HepG2 (cell line): ENCODE measurements around the gene ALOXE3. TPM values are rescaled to one million over a fixed set of nuclear protein-coding genes. Genes with fewer than 3 reads are reported as not detected.

Source experiments
- ARNTL ChIP-seq: sonication (generic); formaldehyde crosslinking; IDR thresholded peaks from 2 replicates; pipeline ENCODE4 v1.4.0; 2020; ENCODE audit warnings: mild to moderate bottlenecking, missing genetic modification reagents
- GABPB1 ChIP-seq: IDR thresholded peaks from 2 replicates; pipeline ENCODE4 v1.6.1; 2016; ENCODE audit warnings: mild to moderate bottlenecking, missing genetic modification reagents, moderate library complexity, missing compliant biosample characterization
- GZF1 ChIP-seq: sonication (generic); formaldehyde crosslinking; IDR thresholded peaks from 2 replicates; pipeline ENCODE4 v1.5.1; 2020; ENCODE audit warnings: mild to moderate bottlenecking, missing genetic modification reagents
- MLX ChIP-seq: IDR thresholded peaks from 2 replicates; pipeline ENCODE4 v1.6.1; 2016
- NR0B2 ChIP-seq: sonication (generic); formaldehyde crosslinking; IDR thresholded peaks from 2 replicates; pipeline ENCODE4 v1.4.0; 2020; ENCODE audit warnings: mild to moderate bottlenecking, missing genetic modification reagents
- ZFP91 ChIP-seq: sonication (generic); formaldehyde crosslinking; IDR thresholded peaks from 2 replicates; pipeline ENCODE4 v1.9.0; 2022; ENCODE audit warnings: missing genetic modification reagents, mild to moderate bottlenecking, borderline replicate concordance
- ZNF30 ChIP-seq: sonication (generic); formaldehyde crosslinking; IDR thresholded peaks from 2 replicates; pipeline ENCODE4 v1.5.0; 2020; ENCODE audit warnings: mild to moderate bottlenecking, missing genetic modification reagents
- ZNF354B ChIP-seq: sonication (generic); formaldehyde crosslinking; IDR thresholded peaks from 2 replicates; pipeline ENCODE4 v1.8.0; 2022; ENCODE audit warnings: mild to moderate bottlenecking, missing genetic modification reagents
- ZSCAN25 ChIP-seq: sonication (generic); formaldehyde crosslinking; IDR thresholded peaks from 2 replicates; pipeline ENCODE4 v1.8.0; 2022; ENCODE audit warnings: mild to moderate bottlenecking, missing genetic modification reagents
- polyA plus RNA-seq, 8 experiments: library from polyadenylated mRNA; depleted of rRNA in 3 of 8; stranded (reverse) in 7 of 8; unstranded in 1 of 8; fragments of >200 nt; fragmentation: Illumina TruSeq in 4 of 8; extraction: Trizol in 4 of 8; gene quantifications; 2 replicates each; pipeline versions ENCODE4 v1.2.1 to v1.2.3, GENCODE V29; 2011 to 2016; ENCODE audit warnings: low read depth in 4 of 8, missing spikeins in 1 of 8, mixed read lengths in 1 of 8; ENCODE audit not compliant: insufficient read depth in 1 of 8
- total RNA-seq, 5 experiments: library from RNA; depleted of rRNA; stranded (reverse); fragments of >200 nt; fragmentation: Illumina TruSeq; extraction: Trizol; gene quantifications; 2 replicates each; pipeline ENCODE4 v1.2.3, GENCODE V29; 2016; ENCODE audit warnings: low read depth in 1 of 5
- TF ChIP-seq, protein P1 (sequence below): sonication (generic); formaldehyde crosslinking; IDR thresholded peaks from 2 replicates; pipeline ENCODE4 v1.9.0; 2021; ENCODE audit warnings: mild to moderate bottlenecking, missing genetic modification reagents
- TF ChIP-seq, protein P2 (sequence below): sonication (generic); formaldehyde crosslinking; IDR thresholded peaks from 2 replicates; pipeline ENCODE4 v1.4.0; 2020; ENCODE audit warnings: missing genetic modification reagents, borderline replicate concordance
- TF ChIP-seq, protein P3 (sequence below): sonication (generic); formaldehyde crosslinking; IDR thresholded peaks from 2 replicates; pipeline ENCODE4 v1.4.0; 2020; ENCODE audit warnings: missing genetic modification reagents, borderline replicate concordance

ALOXE3 gene
- total and polyA plus RNA-seq, 2 of the 13 experiments (the other 11 are each of a cell fraction or from before 2014, with no cell fraction given): 0.07 TPM; not detected in 1

GRCh38 chr17:8152112-8152775, 33.9 kb upstream of the ALOXE3 start, which contains the start of gene PER1 (continued):
- TF ChIP-seq, protein P1, sequence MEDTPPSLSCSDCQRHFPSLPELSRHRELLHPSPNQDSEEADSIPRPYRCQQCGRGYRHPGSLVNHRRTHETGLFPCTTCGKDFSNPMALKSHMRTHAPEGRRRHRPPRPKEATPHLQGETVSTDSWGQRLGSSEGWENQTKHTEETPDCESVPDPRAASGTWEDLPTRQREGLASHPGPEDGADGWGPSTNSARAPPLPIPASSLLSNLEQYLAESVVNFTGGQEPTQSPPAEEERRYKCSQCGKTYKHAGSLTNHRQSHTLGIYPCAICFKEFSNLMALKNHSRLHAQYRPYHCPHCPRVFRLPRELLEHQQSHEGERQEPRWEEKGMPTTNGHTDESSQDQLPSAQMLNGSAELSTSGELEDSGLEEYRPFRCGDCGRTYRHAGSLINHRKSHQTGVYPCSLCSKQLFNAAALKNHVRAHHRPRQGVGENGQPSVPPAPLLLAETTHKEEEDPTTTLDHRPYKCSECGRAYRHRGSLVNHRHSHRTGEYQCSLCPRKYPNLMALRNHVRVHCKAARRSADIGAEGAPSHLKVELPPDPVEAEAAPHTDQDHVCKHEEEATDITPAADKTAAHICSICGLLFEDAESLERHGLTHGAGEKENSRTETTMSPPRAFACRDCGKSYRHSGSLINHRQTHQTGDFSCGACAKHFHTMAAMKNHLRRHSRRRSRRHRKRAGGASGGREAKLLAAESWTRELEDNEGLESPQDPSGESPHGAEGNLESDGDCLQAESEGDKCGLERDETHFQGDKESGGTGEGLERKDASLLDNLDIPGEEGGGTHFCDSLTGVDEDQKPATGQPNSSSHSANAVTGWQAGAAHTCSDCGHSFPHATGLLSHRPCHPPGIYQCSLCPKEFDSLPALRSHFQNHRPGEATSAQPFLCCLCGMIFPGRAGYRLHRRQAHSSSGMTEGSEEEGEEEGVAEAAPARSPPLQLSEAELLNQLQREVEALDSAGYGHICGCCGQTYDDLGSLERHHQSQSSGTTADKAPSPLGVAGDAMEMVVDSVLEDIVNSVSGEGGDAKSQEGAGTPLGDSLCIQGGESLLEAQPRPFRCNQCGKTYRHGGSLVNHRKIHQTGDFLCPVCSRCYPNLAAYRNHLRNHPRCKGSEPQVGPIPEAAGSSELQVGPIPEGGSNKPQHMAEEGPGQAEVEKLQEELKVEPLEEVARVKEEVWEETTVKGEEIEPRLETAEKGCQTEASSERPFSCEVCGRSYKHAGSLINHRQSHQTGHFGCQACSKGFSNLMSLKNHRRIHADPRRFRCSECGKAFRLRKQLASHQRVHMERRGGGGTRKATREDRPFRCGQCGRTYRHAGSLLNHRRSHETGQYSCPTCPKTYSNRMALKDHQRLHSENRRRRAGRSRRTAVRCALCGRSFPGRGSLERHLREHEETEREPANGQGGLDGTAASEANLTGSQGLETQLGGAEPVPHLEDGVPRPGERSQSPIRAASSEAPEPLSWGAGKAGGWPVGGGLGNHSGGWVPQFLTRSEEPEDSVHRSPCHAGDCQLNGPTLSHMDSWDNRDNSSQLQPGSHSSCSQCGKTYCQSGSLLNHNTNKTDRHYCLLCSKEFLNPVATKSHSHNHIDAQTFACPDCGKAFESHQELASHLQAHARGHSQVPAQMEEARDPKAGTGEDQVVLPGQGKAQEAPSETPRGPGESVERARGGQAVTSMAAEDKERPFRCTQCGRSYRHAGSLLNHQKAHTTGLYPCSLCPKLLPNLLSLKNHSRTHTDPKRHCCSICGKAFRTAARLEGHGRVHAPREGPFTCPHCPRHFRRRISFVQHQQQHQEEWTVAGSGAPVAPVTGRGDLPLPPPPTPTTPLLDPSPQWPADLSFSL: no peak
- TF ChIP-seq NR0B2 (no peak), MLX (CRISPR knock-in tag) (no peak), ZNF354B (CRISPR knock-in tag) (no peak), ARNTL (CRISPR knock-in tag) (peak; percentile 99), GZF1 (no peak), ZSCAN25 (CRISPR knock-in tag) (no peak), GABPB1 (CRISPR knock-in tag) (peak; percentile 72; the same call in 1 of the 2 replicates), ZFP91 (CRISPR knock-in tag) (peak; percentile 40; the same call in 1 of the 2 replicates), ZNF30 (CRISPR knock-in tag) (no peak)
- TF ChIP-seq, protein P2, sequence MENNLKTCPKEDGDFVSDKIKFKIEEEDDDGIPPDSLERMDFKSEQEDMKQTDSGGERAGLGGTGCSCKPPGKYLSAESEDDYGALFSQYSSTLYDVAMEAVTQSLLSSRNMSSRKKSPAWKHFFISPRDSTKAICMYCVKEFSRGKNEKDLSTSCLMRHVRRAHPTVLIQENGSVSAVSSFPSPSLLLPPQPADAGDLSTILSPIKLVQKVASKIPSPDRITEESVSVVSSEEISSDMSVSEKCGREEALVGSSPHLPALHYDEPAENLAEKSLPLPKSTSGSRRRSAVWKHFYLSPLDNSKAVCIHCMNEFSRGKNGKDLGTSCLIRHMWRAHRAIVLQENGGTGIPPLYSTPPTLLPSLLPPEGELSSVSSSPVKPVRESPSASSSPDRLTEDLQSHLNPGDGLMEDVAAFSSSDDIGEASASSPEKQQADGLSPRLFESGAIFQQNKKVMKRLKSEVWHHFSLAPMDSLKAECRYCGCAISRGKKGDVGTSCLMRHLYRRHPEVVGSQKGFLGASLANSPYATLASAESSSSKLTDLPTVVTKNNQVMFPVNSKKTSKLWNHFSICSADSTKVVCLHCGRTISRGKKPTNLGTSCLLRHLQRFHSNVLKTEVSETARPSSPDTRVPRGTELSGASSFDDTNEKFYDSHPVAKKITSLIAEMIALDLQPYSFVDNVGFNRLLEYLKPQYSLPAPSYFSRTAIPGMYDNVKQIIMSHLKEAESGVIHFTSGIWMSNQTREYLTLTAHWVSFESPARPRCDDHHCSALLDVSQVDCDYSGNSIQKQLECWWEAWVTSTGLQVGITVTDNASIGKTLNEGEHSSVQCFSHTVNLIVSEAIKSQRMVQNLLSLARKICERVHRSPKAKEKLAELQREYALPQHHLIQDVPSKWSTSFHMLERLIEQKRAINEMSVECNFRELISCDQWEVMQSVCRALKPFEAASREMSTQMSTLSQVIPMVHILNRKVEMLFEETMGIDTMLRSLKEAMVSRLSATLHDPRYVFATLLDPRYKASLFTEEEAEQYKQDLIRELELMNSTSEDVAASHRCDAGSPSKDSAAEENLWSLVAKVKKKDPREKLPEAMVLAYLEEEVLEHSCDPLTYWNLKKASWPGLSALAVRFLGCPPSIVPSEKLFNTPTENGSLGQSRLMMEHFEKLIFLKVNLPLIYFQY: no peak
- TF ChIP-seq, protein P3, sequence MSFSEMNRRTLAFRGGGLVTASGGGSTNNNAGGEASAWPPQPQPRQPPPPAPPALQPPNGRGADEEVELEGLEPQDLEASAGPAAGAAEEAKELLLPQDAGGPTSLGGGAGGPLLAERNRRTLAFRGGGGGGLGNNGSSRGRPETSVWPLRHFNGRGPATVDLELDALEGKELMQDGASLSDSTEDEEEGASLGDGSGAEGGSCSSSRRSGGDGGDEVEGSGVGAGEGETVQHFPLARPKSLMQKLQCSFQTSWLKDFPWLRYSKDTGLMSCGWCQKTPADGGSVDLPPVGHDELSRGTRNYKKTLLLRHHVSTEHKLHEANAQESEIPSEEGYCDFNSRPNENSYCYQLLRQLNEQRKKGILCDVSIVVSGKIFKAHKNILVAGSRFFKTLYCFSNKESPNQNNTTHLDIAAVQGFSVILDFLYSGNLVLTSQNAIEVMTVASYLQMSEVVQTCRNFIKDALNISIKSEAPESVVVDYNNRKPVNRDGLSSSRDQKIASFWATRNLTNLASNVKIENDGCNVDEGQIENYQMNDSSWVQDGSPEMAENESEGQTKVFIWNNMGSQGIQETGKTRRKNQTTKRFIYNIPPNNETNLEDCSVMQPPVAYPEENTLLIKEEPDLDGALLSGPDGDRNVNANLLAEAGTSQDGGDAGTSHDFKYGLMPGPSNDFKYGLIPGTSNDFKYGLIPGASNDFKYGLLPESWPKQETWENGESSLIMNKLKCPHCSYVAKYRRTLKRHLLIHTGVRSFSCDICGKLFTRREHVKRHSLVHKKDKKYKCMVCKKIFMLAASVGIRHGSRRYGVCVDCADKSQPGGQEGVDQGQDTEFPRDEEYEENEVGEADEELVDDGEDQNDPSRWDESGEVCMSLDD: no peak
